Stimulated activated memory B cell treated with anti-CD40 and anti-IgM and Interleukin-4, amounts not matched to agents 10 μg/mL and 1 μg/mL and 100 μg/mL, for 72 hours (primary cell): ENCODE measurements around the gene GPR153.
A peak's percentile ranks its signal among the peaks of the same experiment; 100 is the strongest.

Experiments used
- ATAC-seq: fragments of 150-1000 bp; cut with Tn5 transposase; 2 replicates; pipeline ENCODE4 v1.10.0; 2021
- H3K27ac Mint-ChIP-seq: one replicate; pipeline ENCODE4 v1.8.0; 2022; ENCODE audit warnings: mild to moderate bottlenecking, mixed read lengths
- H3K27me3 Mint-ChIP-seq: one replicate; pipeline ENCODE4 v1.8.0; 2022; ENCODE audit warnings: mixed read lengths
- H3K36me3 Mint-ChIP-seq: one replicate; pipeline ENCODE4 v1.8.0; 2022; ENCODE audit warnings: mixed read lengths
- H3K4me1 Mint-ChIP-seq: one replicate; pipeline ENCODE4 v1.8.0; 2022; ENCODE audit warnings: mixed read lengths
- H3K4me3 Mint-ChIP-seq: one replicate; pipeline ENCODE4 v1.8.0; 2022; ENCODE audit warnings: mild to moderate bottlenecking, moderate library complexity, mixed read lengths
- H3K9me3 Mint-ChIP-seq: one replicate; pipeline ENCODE4 v1.8.0; 2022; ENCODE audit warnings: mixed read lengths

GPR153 gene

GRCh38 chr1:6294890-6295556 is 34.1 kb upstream of the GPR153 start:
- Mint-ChIP-seq H3K27ac (no peak overlapping the region), H3K36me3 (peaks cover 16% of the 10 kb centered on the region), H3K27me3 (no peaks in the 10 kb centered on the region), H3K9me3 (no peaks in the 10 kb centered on the region), H3K4me1 (peaks cover 14% of the 10 kb centered on the region), H3K4me3 (no peak overlapping the region)
- ATAC-seq, result no peak

GRCh38 chr1:6294080-6294889 is 33.4 kb upstream of the GPR153 start:
- H3K27ac Mint-ChIP-seq, result no peak overlapping the region

GRCh38 chr1:6292102-6292501 is 31.2 kb upstream of the GPR153 start:
- Mint-ChIP-seq H3K4me3 (no peak overlapping the region), H3K4me1 (peaks cover 21% of the 10 kb centered on the region), H3K9me3 (no peaks in the 10 kb centered on the region), H3K36me3 (peaks cover 16% of the 10 kb centered on the region), H3K27me3 (no peaks in the 10 kb centered on the region), H3K27ac (peak overlapping the region; percentile 82)
- no peak for ATAC-seq

More at GRCh38 chr1:6294080-6294889, 33.4 kb upstream of the GPR153 start:
- no peak overlapping the region for H3K4me3 Mint-ChIP-seq
- peaks cover 16% of the 10 kb centered on the region for H3K36me3 Mint-ChIP-seq
- no peaks in the 10 kb centered on the region for H3K27me3 Mint-ChIP-seq
- H3K9me3 Mint-ChIP-seq, result no peaks in the 10 kb centered on the region
- peaks cover 21% of the 10 kb centered on the region for H3K4me1 Mint-ChIP-seq
- ATAC-seq, result no peak

- H3K4me3 Mint-ChIP-seq, result no peak overlapping the region
- no peaks in the 10 kb centered on the region for H3K9me3 Mint-ChIP-seq
- no peaks in the 10 kb centered on the region for H3K27me3 Mint-ChIP-seq
- peaks cover 8% of the 10 kb centered on the region for H3K36me3 Mint-ChIP-seq
- H3K27ac Mint-ChIP-seq, result no peak overlapping the region
- H3K4me1 Mint-ChIP-seq, result peaks cover 21% of the 10 kb centered on the region
- no peak for ATAC-seq
These were observed 27.8 kb upstream of the GPR153 start for GRCh38 chr1:6288665-6289064.

- peaks cover 21% of the 10 kb centered on the region for H3K4me1 Mint-ChIP-seq
- no peak overlapping the region for H3K27ac Mint-ChIP-seq
- no peaks in the 10 kb centered on the region for H3K9me3 Mint-ChIP-seq
- H3K27me3 Mint-ChIP-seq, result no peaks in the 10 kb centered on the region
- peaks cover 1% of the 10 kb centered on the region for H3K36me3 Mint-ChIP-seq
- no peak overlapping the region for H3K4me3 Mint-ChIP-seq
- ATAC-seq, result no peak
These were observed 27.1 kb upstream of the GPR153 start for GRCh38 chr1:6288026-6288425.

GRCh38 chr1:6287431-6287886 is 26.6 kb upstream of the GPR153 start:
- Mint-ChIP-seq H3K4me3 (no peak overlapping the region), H3K27me3 (no peaks in the 10 kb centered on the region), H3K4me1 (peaks cover 21% of the 10 kb centered on the region), H3K36me3 (no peaks in the 10 kb centered on the region), H3K9me3 (no peaks in the 10 kb centered on the region), H3K27ac (no peak overlapping the region)
- no peak for ATAC-seq

- Mint-ChIP-seq H3K36me3 (no peaks in the 10 kb centered on the region), H3K4me1 (peaks cover 21% of the 10 kb centered on the region)
- no peak for ATAC-seq
These were observed 26.1 kb upstream of the GPR153 start for GRCh38 chr1:6287029-6287428.

GRCh38 chr1:6286266-6286665 is 25.4 kb upstream of the GPR153 start:
- Mint-ChIP-seq H3K36me3 (no peaks in the 10 kb centered on the region), H3K9me3 (no peaks in the 10 kb centered on the region), H3K4me1 (peaks cover 19% of the 10 kb centered on the region), H3K27ac (no peak overlapping the region), H3K27me3 (no peaks in the 10 kb centered on the region), H3K4me3 (no peak overlapping the region)
- no peak for ATAC-seq

More at GRCh38 chr1:6287029-6287428, 26.1 kb upstream of the GPR153 start:
- H3K4me3 Mint-ChIP-seq, result no peak overlapping the region
- H3K27ac Mint-ChIP-seq, result no peak overlapping the region
- H3K9me3 Mint-ChIP-seq, result no peaks in the 10 kb centered on the region
- no peaks in the 10 kb centered on the region for H3K27me3 Mint-ChIP-seq

- H3K4me3 Mint-ChIP-seq, result no peak overlapping the region
- H3K4me1 Mint-ChIP-seq, result peaks cover 10% of the 10 kb centered on the region
- H3K9me3 Mint-ChIP-seq, result no peaks in the 10 kb centered on the region
- H3K36me3 Mint-ChIP-seq, result no peaks in the 10 kb centered on the region
- ATAC-seq, result no peak
- H3K27ac Mint-ChIP-seq, result no peak overlapping the region
- H3K27me3 Mint-ChIP-seq, result no peaks in the 10 kb centered on the region
These were observed 24.4 kb upstream of the GPR153 start for GRCh38 chr1:6285336-6285735.

- peaks cover 5% of the 10 kb centered on the region for H3K36me3 Mint-ChIP-seq
- no peaks in the 10 kb centered on the region for H3K4me1 Mint-ChIP-seq
- H3K9me3 Mint-ChIP-seq, result no peaks in the 10 kb centered on the region
- ATAC-seq, result no peak
- H3K27ac Mint-ChIP-seq, result no peak overlapping the region
- no peaks in the 10 kb centered on the region for H3K27me3 Mint-ChIP-seq
- H3K4me3 Mint-ChIP-seq, result no peak overlapping the region
These were observed 21.8 kb upstream of the GPR153 start for GRCh38 chr1:6282577-6283270.

GRCh38 chr1:6281511-6282402 is 20.9 kb upstream of the GPR153 start:
- Mint-ChIP-seq H3K27me3 (no peaks in the 10 kb centered on the region), H3K9me3 (no peaks in the 10 kb centered on the region), H3K36me3 (peaks cover 5% of the 10 kb centered on the region), H3K4me3 (no peak overlapping the region), H3K4me1 (no peaks in the 10 kb centered on the region), H3K27ac (no peak overlapping the region)
- ATAC-seq, result no peak

- no peak overlapping the region for H3K27ac Mint-ChIP-seq
- H3K27me3 Mint-ChIP-seq, result no peaks in the 10 kb centered on the region
- no peak overlapping the region for H3K4me3 Mint-ChIP-seq
- peaks cover 5% of the 10 kb centered on the region for H3K36me3 Mint-ChIP-seq
- H3K9me3 Mint-ChIP-seq, result no peaks in the 10 kb centered on the region
- H3K4me1 Mint-ChIP-seq, result no peaks in the 10 kb centered on the region
- ATAC-seq, result no peak
These were observed 20.0 kb upstream of the GPR153 start for GRCh38 chr1:6280761-6281451.

GRCh38 chr1:6279613-6280383 is 18.9 kb upstream of the GPR153 start:
- H3K4me3 Mint-ChIP-seq, result no peak overlapping the region
- no peaks in the 10 kb centered on the region for H3K27me3 Mint-ChIP-seq

GRCh38 chr1:6279066-6279465 is 18.2 kb upstream of the GPR153 start:
- Mint-ChIP-seq H3K9me3 (no peaks in the 10 kb centered on the region), H3K4me1 (no peaks in the 10 kb centered on the region), H3K36me3 (peaks cover 5% of the 10 kb centered on the region), H3K27me3 (no peaks in the 10 kb centered on the region), H3K27ac (no peak overlapping the region), H3K4me3 (no peak overlapping the region)
- ATAC-seq, result no peak

More at GRCh38 chr1:6279613-6280383, 18.9 kb upstream of the GPR153 start:
- ATAC-seq, result no peak
- Mint-ChIP-seq H3K9me3 (no peaks in the 10 kb centered on the region), H3K36me3 (peaks cover 5% of the 10 kb centered on the region), H3K4me1 (no peaks in the 10 kb centered on the region), H3K27ac (no peak overlapping the region)
